Effector CD4-positive, alpha-beta T cell (primary cell): ENCODE data around the gene SPACA9.
A peak's percentile ranks its signal among the peaks of the same experiment; 100 is the strongest.

Experiments used
- DNase-seq: peaks from one replicate; pipeline ENCODE4 v3.0.0-alpha.2; 2020

The SPACA9 gene

DNA sequence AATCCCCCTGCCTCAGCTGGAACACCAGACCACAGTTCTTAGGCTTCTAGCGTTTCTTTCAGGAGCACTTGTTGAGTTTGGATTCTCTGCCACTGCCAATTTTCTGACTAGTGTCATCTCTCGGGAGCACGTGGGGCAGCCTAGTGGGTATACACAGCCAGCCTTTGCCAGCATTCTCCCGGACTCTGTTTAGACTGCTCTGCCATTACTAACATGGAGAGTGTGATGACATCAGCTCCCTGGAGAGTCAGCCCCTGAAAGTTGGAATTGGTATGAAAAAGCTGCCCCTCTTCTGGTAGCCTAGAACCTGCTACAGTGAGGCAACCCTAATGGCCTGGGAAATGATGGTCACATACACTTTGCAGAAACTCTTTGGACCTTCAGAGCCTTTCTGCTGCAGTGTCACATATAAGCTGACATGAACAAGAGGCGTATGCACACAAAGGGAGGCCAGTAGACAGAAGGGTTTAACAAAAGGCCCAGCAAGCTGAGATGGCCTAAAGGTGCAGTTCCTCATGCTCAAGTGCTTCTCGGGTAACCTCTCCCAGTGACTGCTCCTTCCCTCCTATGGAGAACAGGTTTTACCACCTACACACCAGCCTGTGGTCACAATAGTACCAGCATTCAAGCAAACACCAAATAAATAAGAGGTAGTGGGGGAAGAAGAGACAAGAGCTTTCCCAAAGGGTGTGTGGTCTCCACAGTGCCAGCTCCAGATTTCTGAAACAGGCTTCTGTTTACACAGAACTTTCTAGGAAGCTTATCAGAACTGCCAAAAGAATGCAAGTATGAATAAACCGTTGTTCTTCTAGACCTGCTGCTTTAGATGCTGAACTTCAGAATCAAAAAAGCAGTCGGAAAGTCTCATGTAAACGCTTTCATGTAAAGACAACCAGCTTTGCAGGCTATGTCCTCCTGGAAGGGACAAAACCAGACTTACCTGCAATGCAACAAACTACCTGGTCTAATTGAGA lies 16.5 kb downstream of the SPACA9 start:
- no peak for DNase-seq

GRCh38 chr9:132896264-132896663 lies 17.6 kb downstream of the SPACA9 start:
- no peak for DNase-seq

- no peak for DNase-seq
Observed at GRCh38 chr9:132896906-132897305, 18.2 kb downstream of the SPACA9 start.

DNA sequence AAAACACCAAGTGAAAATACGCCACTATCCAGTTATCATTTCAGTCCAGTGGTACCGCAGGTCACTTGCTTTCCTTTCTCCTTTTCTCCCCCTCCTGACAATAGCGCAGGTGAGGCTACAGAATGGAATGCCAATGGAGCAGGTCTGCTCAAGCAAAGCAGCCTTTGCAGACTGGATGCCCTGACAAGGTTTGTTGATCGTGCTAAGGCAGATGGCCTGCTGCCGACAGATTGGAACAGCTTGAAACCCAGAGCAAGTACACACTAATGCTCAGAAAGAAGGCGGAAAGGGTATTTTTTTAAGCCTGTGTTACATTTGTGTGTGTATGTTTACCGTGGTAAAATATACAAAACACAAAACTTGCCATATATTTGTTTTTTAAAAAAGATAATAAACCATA lies 19.4 kb downstream of the SPACA9 start:
- no peak for DNase-seq

GRCh38 chr9:132901858-132902831 lies 23.4 kb downstream of the SPACA9 start:
- peak; percentile 66 for DNase-seq

GRCh38 chr9:132903574-132904492 lies 25.1 kb downstream of the SPACA9 start:
- DNase-seq, result no peak

DNA sequence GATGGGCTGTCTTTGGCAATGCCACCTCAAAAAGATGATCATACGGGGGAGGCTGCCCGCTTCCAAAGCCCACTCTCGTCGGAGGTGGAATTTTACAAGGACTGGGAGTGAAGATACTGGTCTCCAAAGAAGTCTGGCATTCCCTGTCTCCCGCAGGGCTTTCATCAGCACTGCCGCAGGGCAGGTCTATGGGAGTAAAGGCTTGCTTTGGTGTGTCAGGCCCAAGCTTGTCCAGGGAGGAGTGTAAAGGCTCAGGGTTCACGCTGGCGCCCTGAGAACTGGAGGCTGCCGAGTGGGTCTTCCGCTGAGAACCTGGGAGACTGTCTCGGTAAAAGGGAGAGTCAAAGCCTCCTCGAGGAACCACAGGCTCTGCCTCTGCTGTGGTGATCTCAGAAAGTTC lies 27.0 kb downstream of the SPACA9 start:
- DNase-seq, result no peak

DNA sequence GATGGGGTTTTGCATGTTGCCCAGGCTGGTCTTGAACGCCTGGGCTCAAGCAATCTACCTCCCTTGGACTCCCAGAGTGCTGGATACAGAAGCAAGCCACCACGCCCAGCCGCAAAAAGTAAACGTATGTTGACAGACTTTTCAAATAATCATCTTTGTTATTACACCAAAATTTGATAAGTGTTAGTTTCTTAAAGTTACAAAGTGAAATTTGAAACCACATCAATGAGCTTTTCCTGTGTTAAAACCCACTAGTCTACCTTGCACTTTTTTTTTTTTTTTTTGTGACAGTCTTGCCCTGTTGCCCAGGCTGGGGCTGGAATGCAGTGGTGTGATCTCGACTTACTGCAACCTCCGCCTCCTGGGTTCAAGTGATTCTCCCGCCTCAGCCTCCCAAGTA lies 29.9 kb downstream of the SPACA9 start:
- peak; percentile 5 for DNase-seq

DNA sequence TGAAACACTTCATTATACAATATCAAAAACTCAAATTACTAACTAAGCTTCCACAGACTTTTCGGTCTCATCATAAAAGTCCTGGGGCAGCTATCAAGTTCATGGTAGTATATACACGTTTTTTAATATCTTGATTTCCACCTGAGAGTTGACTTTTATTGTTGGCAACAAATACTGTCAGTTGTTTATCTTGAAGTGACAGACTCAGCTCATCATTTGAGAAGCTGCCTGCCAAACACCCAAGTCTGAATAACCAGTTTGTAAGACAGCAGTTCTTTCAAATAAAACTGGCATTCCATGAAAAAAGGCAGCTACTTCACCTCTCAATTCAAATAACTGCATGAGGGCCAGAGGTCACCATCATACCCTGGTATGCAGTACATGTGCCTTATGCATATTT lies 30.6 kb downstream of the SPACA9 start:
- no peak for DNase-seq

DNA sequence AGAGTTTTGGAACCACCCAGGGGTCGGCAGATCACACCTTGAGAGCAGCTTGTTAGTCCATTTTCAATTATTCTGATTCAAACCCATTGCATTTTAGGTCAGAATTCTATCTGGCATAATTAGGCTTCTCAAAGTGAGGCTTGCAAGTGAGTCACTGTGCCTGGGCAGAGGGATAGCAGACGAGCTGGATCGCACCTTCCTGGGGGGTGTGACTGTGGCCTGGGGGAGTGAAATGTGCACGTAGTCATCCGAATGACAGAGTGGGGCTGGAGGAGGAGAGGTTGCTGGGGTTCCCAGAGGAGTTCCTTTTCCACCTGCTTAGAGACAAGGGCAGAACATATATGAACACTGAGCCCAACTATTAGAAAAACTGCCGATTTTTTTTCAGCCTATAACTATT lies 31.7 kb downstream of the SPACA9 start:
- DNase-seq, result no peak

- no peak for DNase-seq
Observed at GRCh38 chr9:132912131-132912530, 33.4 kb downstream of the SPACA9 start.

- no peak for DNase-seq
Observed at GRCh38 chr9:132914924-132915323, 36.2 kb downstream of the SPACA9 start.

- no peak for DNase-seq
Observed at GRCh38 chr9:132919614-132920268, 41.0 kb downstream of the SPACA9 start.

GRCh38 chr9:132923346-132923902 lies 44.7 kb downstream of the SPACA9 start:
- no peak for DNase-seq

GRCh38 chr9:132927704-132928103 lies 49.0 kb downstream of the SPACA9 start:
- DNase-seq, result no peak

DNA sequence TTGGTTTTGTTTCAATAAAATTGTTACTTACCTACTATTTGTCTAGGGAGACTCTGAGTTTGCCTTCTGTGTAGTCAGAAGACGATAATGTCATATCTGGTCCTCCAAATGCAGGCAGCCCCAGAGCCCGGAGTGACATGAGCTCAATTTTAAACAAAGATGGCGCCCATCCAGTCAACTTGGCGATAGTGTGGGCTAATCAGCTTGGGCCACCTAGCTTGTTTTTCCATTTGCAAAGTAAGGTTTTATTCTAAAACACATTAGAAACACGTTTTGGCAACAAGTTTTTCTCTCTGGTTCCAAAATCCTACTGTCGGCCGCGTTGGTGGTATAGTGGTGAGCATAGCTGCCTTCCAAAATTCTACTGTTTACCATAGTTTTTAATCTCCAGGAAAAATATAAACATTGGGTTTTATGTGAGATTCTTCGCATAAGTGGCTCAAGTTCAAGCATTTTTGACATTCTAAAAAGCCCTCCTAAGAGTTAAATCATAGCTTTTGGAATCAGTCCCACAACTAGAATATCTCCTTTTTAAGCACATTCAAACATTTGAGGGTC lies 52.6 kb downstream of the SPACA9 start:
- no peak for DNase-seq

GRCh38 chr9:132935026-132935425 lies 56.3 kb downstream of the SPACA9 start:
- DNase-seq, result no peak

DNA sequence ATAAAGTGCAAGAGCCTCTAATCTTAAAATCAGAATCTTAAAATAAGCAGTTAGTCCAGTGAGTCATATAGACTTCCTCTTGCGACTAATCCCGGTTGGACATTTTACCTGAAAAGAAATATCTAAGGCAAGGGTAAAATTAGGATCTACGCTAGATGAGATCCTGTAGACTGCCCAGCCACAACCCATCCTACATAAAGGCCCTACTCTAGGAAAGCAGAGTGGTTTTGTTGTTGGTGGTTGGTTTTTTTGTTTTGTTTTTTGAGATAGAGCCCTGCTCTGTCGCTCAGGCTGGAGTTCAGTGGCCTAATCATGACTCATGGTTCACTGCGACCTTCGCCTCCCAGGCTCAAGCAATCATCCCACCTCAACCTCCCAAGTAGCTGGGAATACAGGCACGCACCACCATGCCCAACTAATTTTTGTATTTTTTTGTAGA lies 58.8 kb downstream of the SPACA9 start:
- no peak for DNase-seq

GRCh38 chr9:132939169-132939568 lies 60.5 kb downstream of the SPACA9 start:
- no peak for DNase-seq
